Measurements from ENCODE around the gene RPTOR. TPM values are rescaled to one million over a fixed set of nuclear protein-coding genes. Genes with fewer than 3 reads are reported as not detected.

The RPTOR gene
- total RNA-seq, 4 donors from 2014 or later, result 18.7 to 35.4 (median 21.0) TPM

DNA sequence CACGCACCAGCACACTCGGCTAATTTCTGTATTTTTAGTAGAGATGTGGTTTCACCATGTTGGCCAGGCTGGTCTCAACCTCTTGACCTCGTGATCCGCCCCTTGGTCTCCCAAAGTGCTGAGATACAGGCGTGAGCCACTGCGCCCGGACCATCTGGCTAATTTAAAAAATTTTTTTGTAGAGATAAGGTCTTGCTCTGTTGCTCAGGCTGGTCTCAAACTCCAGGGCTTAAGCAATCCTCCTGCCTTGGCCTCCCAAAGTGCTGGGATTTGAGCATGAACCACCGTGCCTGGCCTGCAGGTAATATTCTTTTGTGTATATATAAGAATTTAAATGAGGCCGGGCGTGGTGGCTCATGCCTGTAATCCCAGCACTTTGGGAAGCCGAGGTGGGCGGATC lies 115.0 kb downstream of the RPTOR start:
- TF ChIP-seq, protein P1, sequence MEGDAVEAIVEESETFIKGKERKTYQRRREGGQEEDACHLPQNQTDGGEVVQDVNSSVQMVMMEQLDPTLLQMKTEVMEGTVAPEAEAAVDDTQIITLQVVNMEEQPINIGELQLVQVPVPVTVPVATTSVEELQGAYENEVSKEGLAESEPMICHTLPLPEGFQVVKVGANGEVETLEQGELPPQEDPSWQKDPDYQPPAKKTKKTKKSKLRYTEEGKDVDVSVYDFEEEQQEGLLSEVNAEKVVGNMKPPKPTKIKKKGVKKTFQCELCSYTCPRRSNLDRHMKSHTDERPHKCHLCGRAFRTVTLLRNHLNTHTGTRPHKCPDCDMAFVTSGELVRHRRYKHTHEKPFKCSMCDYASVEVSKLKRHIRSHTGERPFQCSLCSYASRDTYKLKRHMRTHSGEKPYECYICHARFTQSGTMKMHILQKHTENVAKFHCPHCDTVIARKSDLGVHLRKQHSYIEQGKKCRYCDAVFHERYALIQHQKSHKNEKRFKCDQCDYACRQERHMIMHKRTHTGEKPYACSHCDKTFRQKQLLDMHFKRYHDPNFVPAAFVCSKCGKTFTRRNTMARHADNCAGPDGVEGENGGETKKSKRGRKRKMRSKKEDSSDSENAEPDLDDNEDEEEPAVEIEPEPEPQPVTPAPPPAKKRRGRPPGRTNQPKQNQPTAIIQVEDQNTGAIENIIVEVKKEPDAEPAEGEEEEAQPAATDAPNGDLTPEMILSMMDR (IDR thresholded peaks at IDR 0.05; ENCODE audit: low read depth), result no peak

DNA sequence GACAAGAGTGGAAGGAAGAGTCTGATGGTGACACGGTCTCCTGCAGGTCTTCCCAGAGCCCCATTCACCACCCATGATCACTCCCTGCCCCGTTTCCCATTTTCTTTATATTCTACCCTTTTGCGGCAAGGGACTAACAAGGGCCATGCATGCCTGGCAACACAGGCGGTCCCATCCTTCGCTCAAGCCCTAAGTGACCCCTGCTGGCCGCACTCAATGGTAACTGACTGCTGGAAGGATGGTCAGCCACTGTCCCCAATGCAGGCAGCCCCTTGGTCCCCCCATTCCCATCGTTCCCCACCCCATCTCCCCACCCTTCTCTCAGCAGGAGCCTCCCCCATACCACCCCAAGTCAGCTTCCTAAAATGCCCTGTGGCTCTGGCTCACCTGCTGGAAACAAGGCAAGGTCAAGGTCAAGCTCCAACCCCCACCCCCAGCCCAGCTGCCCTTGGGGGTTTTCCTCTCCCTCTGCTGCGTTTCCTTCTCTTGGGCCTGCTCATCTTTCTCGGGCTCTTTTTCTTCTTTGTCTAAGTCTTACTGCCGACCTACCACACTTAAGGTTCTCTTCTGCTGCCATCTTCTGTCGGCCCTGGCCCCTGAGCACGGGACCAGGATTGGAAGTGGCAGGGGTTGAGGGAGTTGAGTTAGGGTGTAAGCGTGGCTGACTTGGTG lies 116.0 kb downstream of the RPTOR start:
- TF ChIP-seq, protein P1 (IDR thresholded peaks at IDR 0.05; ENCODE audit: low read depth), result no peak

DNA sequence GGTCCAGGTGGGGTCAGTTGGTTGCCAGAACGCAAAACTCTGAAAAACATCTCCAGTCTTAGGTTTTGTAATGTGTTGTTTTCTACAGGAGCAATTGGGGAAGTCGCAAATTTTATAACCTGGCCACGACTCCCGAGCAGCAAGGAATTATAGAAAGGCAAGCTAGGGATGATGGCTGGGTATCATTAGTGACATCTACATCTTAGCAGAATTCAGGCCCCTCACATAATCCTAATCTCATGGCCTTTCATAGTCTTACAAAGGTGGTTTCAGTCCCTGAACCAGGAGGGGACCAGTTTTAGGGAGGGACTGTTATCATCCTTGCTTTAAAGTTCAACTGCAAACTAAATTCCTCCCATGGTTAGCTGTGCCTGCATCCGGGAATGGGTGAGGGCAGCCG lies 117.9 kb downstream of the RPTOR start:
- TF ChIP-seq, protein P1 (IDR thresholded peaks at IDR 0.05; ENCODE audit: low read depth), result no peak

DNA sequence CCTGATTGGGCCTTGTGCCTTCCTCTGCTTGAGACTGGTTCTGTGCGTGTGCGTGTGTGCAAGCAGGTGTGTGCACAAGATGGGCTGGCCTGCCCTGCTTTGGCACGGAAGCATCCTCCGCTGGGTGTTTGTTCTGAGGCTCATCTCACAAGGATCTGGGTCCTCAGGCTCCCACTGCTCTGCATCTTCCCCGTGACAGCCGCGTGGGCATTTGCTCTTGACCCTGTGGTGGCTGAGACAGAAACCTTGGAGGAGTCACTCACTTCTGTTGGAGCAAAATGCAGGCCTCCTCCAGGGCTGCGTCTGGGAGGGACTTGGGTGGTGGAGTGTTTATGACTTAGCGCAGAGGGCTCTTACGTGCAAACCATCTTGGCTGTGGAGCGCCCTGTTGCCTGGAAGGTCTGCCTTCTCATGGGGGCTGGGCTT lies 119.2 kb downstream of the RPTOR start:
- TF ChIP-seq, protein P1 (IDR thresholded peaks at IDR 0.05; ENCODE audit: low read depth), result no peak

DNA sequence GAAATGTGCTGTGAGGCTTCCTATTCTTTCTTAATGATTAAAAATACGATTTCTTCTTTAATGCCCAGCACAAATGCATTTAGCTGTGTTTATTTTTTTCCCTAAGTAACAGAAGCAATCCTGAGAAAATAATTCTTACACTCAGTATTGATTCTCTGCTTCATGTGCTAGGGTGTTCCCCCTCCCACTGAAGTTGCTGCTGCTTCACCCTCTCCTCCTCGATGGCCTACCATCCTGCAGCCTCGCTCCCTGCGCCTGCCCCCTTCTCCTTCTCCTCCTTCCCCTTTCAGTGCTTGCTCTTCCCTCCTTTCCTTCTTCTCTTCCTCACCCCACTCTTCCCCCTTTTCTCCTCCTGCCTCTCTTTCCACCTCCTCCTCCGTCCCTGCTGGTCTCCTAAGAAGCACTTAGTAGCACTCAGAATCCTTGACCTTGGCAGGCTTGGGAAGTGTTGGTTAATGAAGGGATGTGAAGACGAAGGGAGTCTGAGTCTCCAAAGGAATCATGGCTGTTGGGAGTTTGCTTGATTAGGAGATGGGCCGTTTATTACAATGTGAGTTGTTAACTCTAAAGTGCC lies 119.7 kb downstream of the RPTOR start:
- TF ChIP-seq, protein P1 (IDR thresholded peaks at IDR 0.05; ENCODE audit: low read depth), result no peak

DNA sequence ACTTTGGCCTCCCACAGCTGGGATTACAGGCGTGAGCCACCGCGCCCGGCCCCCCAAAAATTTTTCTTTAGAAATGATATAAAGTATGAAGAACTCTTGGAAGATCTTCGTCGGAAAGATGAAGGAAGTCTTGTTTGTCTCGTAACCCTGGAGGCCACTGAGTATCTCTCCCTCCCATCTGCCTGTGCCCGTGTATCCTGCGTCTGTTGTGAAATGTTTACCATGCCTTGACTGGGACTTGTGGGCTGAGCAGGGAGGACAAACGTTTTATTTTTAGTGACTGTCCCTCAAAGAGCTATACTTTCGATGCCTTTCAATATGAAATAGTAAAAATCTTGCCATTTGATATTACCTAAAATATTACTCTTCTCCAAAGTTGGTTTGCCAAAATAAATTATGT lies 121.2 kb downstream of the RPTOR start:
- TF ChIP-seq, protein P1 (IDR thresholded peaks at IDR 0.05; ENCODE audit: low read depth), result no peak

DNA sequence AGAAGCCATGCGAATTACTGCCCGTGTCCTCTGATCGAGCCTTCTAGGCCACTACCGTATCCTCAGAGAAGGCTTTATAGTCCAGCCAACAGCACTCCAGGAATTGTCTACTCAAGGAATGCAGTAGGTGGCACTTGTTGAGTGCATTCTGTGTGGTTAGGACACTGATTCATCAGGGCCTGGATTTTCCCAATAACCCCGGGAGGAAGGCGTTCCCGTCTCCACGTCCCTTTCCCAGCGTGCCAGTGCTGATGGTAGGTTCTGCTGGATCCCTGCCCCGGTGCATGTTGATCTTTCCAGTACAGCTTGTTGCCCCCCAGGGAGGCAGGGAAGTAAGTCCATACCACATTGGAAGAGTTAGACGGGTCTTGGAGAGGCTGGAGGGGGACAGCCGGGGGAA lies 122.2 kb downstream of the RPTOR start:
- TF ChIP-seq, protein P1 (IDR thresholded peaks at IDR 0.05; ENCODE audit: low read depth), result no peak
